HG03571 (cell line): ENCODE results near the gene GRID1.

Experiments
- ATAC-seq: cut with Tn5 transposase; IDR thresholded peaks from one replicate; pipeline ENCODE4 v1.9.1; 2021; ENCODE audit not compliant: unreplicated experiment

The GRID1 gene

GRCh38 chr10:86155054-86155921, 211.3 kb downstream of the GRID1 start:
- no peak for ATAC-seq

GRCh38 chr10:86153751-86154150, 212.8 kb downstream of the GRID1 start:
- ATAC-seq = no peak

GRCh38 chr10:86152911-86153310, 213.7 kb downstream of the GRID1 start:
- no peak for ATAC-seq

GRCh38 chr10:86152354-86152753, 214.2 kb downstream of the GRID1 start:
- no peak for ATAC-seq

GRCh38 chr10:86151613-86152012, 215.0 kb downstream of the GRID1 start:
- ATAC-seq = no peak

- ATAC-seq = no peak
Measured at GRCh38 chr10:86149257-86149656, 217.3 kb downstream of the GRID1 start.

- ATAC-seq = no peak
Measured at GRCh38 chr10:86148117-86148516, 218.5 kb downstream of the GRID1 start.

- ATAC-seq = no peak
Measured at GRCh38 chr10:86144301-86144700, 222.3 kb downstream of the GRID1 start.

GRCh38 chr10:86141896-86142295, 224.7 kb downstream of the GRID1 start:
- ATAC-seq = no peak

GRCh38 chr10:86139066-86139657, 227.4 kb downstream of the GRID1 start:
- no peak for ATAC-seq

- no peak for ATAC-seq
Measured at GRCh38 chr10:86138551-86139065, 228.0 kb downstream of the GRID1 start.

- ATAC-seq = no peak
Measured at GRCh38 chr10:86137561-86137960, 229.0 kb downstream of the GRID1 start.

GRCh38 chr10:86136934-86137333, 229.7 kb downstream of the GRID1 start:
- no peak for ATAC-seq

- no peak for ATAC-seq
Measured at GRCh38 chr10:86135191-86135590, 231.4 kb downstream of the GRID1 start.

GRCh38 chr10:86130737-86131475, 235.7 kb downstream of the GRID1 start:
- ATAC-seq = no peak

- ATAC-seq = no peak
Measured at GRCh38 chr10:86130041-86130440, 236.6 kb downstream of the GRID1 start.

- ATAC-seq = no peak
Measured at GRCh38 chr10:86128360-86128759, 238.2 kb downstream of the GRID1 start.

- ATAC-seq = no peak
Measured at GRCh38 chr10:86127274-86127819, 239.2 kb downstream of the GRID1 start.

GRCh38 chr10:86124734-86125133, 241.9 kb downstream of the GRID1 start:
- no peak for ATAC-seq

GRCh38 chr10:86123715-86124114, 242.9 kb downstream of the GRID1 start:
- ATAC-seq = no peak

GRCh38 chr10:86123304-86123703, 243.3 kb downstream of the GRID1 start:
- ATAC-seq = no peak
